Calu3 (cell line): Measurements from ENCODE around the gene GAK. TPM values are rescaled to one million over a fixed set of nuclear protein-coding genes. Genes with fewer than 3 reads are reported as not detected.
"Not testable (repeated sequence)": the region's sequence is repeated elsewhere in the genome, so short reads cannot be mapped to it uniquely, and the experiment has no call there.

Experiments
- BruUV-seq: library from RNA; stranded (reverse); fragments of 400-500 nt; replicated peaks from 2 replicates; lab custom pipeline; 2021; lab: Mats Ljungman, UMichigan
- CTCF ChIA-PET: fragments of 300-600 bp; sonication (Branson Sonifier 250); formaldehyde crosslinking; loops from one replicate; lab custom pipeline; 2022; ENCODE audit warnings: antibody characterized with exemption; lab: Charles Lee
- DNase-seq: peaks from one replicate; pipeline ENCODE4 v3.0.0; 2022
- H3K27ac Mint-ChIP-seq: one replicate; pipeline ENCODE4 v1.8.0; 2022; ENCODE audit warnings: mixed read lengths; ENCODE audit not compliant: unreplicated experiment
- H3K27me3 Mint-ChIP-seq: one replicate; pipeline ENCODE4 v1.8.0; 2022; ENCODE audit warnings: mixed read lengths; ENCODE audit not compliant: unreplicated experiment
- H3K36me3 Mint-ChIP-seq: one replicate; pipeline ENCODE4 v1.8.0; 2022; ENCODE audit warnings: mild to moderate bottlenecking, moderate library complexity, mixed read lengths; ENCODE audit not compliant: insufficient read depth, unreplicated experiment
- H3K4me1 Mint-ChIP-seq: one replicate; pipeline ENCODE4 v1.8.0; 2022; ENCODE audit warnings: mild to moderate bottlenecking, low read depth, mixed read lengths; ENCODE audit not compliant: unreplicated experiment
- H3K4me3 Mint-ChIP-seq: one replicate; pipeline ENCODE4 v1.8.0; 2022; ENCODE audit warnings: mild to moderate bottlenecking, low read depth, moderate library complexity, mixed read lengths; ENCODE audit not compliant: unreplicated experiment
- H3K9me3 Mint-ChIP-seq: one replicate; pipeline ENCODE4 v1.8.0; 2022; ENCODE audit warnings: low read depth, mixed read lengths; ENCODE audit not compliant: unreplicated experiment
- CTCF ChIP-seq: fragments of 200-600 bp; IDR thresholded peaks from one replicate; pipeline ENCODE4 v1.8.0; 2022; ENCODE audit warnings: antibody characterized with exemption; ENCODE audit not compliant: unreplicated experiment
- intact Hi-C: fragments of 100-400 bp; cut with micrococcal nuclease; formaldehyde crosslinking; loops from one replicate; pipeline ENCODE4 v1.10.0; 2022; ENCODE audit not compliant: unreplicated experiment
- total RNA-seq: library from RNA; stranded (reverse); gene quantifications from 2 replicates; pipeline ENCODE4 v1.2.3, GENCODE V29; 2022

GAK gene
- total RNA-seq, 1 experiment from 2014 or later = 94.1 TPM

DNA sequence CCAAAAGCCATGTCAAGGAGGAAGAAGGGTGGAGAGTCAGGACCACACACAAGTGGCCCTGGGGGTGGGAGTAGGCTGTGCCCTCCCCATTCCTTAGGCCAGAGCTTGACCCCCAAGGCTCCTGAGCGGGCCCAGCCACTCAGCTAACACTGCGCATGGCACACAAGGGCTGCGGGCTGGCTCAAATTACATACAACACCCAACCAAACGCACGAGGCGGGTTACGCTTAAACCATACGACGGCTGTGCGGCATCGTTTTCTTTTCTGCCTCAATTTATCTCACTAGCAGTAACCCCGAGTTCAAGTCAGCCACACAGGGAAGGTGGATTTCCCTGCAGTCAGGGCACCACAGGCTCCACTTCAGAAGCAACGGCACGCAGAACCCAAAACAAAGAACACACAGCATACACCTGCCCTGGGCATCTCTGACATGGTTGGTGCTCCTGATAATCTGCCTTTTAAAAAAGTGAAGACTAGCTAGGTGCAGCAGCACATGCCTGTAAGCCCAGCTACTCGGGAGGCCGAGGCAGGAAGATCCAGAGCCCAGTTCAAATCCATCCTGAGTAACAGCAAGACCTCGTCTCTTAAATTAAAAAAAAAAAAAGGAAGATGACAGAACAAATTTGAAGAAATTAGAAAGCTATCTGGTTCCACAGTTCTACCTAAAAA is 2.9 kb downstream of the GAK start:
- intact Hi-C loops = no loop called here
- no peaks in the 10 kb centered on the region for H3K27me3 Mint-ChIP-seq
- peaks cover 9% of the 10 kb centered on the region for H3K4me1 Mint-ChIP-seq
- no peak for TF ChIP-seq CTCF
- no peaks in the 10 kb centered on the region for H3K9me3 Mint-ChIP-seq
- no peak for DNase-seq
- peaks cover 28% of the 10 kb centered on the region for H3K36me3 Mint-ChIP-seq
- BruUV-seq = no TSS peak
- CTCF ChIA-PET = interaction anchor here (1.0 kb wide), 1 partner anchor 58 kb away, joined by 4 read pairs; the partner anchor contains the start of gene IDUA
- no peak overlapping the region for H3K27ac Mint-ChIP-seq
- no peak overlapping the region for H3K4me3 Mint-ChIP-seq

- intact Hi-C loops, H3K4me1 Mint-ChIP-seq, BruUV-seq, H3K4me3 Mint-ChIP-seq, H3K9me3 Mint-ChIP-seq, H3K27ac Mint-ChIP-seq, H3K27me3 Mint-ChIP-seq, CTCF ChIA-PET, DNase-seq: not testable (repeated sequence)
- peaks cover 25% of the 10 kb centered on the region for H3K36me3 Mint-ChIP-seq
These were observed 4.5 kb downstream of the GAK start for GRCh38 chr4:927566-927965.

DNA sequence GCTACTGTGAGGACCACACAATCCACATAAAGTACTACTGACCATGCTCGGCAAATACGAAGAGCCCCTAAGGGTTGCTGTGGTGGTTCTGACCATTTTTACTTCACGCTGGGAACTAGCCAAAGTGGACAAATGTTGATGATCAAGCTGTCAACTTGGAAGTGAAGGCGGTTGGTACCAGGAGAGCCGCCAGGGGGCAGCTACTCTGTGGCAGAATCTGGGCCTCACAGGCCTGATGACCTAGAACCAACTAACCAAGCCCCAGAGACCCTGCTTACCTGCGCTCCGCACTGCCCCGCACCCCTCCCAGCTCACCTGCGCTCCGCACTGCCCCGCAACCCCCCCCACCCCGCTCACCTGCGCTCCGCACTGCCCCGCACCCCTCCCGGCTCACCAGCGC is 5.6 kb downstream of the GAK start:
- Mint-ChIP-seq H3K9me3 (no peaks in the 10 kb centered on the region), H3K4me3 (no peak overlapping the region), H3K4me1 (peaks cover 9% of the 10 kb centered on the region), H3K27ac (no peak overlapping the region), H3K27me3 (no peaks in the 10 kb centered on the region), H3K36me3 (peaks cover 14% of the 10 kb centered on the region)
- BruUV-seq = no TSS peak
- CTCF ChIA-PET = no interaction called here
- intact Hi-C loops = no loop called here
- DNase-seq = no peak
- no peak for TF ChIP-seq CTCF

GRCh38 chr4:925771-926500 is 6.2 kb downstream of the GAK start:
- TF ChIP-seq CTCF = no peak
- peaks cover 9% of the 10 kb centered on the region for H3K4me1 Mint-ChIP-seq
- H3K9me3 Mint-ChIP-seq = no peaks in the 10 kb centered on the region
- no peaks in the 10 kb centered on the region for H3K27me3 Mint-ChIP-seq
- H3K4me3 Mint-ChIP-seq = no peak overlapping the region
- no peak overlapping the region for H3K27ac Mint-ChIP-seq
- CTCF ChIA-PET = interaction anchor here (0.6 kb wide), 1 partner anchor 887 kb away, joined by 3 read pairs; no protein-coding TSS in a partner anchor
- BruUV-seq = no TSS peak
- intact Hi-C loops = no loop called here
- H3K36me3 Mint-ChIP-seq = peaks cover 12% of the 10 kb centered on the region
- DNase-seq = no peak

DNA sequence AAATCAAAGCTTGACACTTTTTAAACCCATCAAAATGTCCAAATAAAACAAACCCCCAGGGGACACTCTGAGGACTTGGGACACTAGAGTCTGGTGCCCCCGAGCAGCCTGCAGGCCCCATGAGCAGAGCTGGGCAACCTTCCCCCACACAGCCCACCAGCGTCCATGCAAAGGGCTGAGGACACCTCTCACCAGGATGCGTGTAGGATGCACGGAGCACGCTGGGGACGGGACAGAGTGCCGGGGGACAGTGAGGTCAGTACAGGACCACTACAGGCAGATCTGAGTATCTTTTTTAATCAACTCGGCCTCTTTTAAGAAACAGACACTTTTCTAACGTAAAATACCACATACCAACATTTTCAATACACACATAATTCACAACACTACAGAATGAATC is 6.9 kb downstream of the GAK start:
- Mint-ChIP-seq H3K4me1 (peaks cover 3% of the 10 kb centered on the region), H3K36me3 (peaks cover 6% of the 10 kb centered on the region), H3K9me3 (no peaks in the 10 kb centered on the region), H3K27ac (no peak overlapping the region), H3K27me3 (no peaks in the 10 kb centered on the region), H3K4me3 (no peak overlapping the region)
- intact Hi-C loops = no loop called here
- DNase-seq = no peak
- CTCF ChIA-PET = no interaction called here
- BruUV-seq = no TSS peak
- TF ChIP-seq CTCF = no peak
